ENCODE data around the gene TDRD12. TPM values are rescaled to one million over a fixed set of nuclear protein-coding genes. Genes with fewer than 3 reads are reported as not detected.
"Not testable (repeated sequence)": the region's sequence is repeated elsewhere in the genome, so short reads cannot be mapped to it uniquely, and the experiment has no call there.

TDRD12 gene
- total RNA-seq, 3 donors from 2014 or later (not counting 1 experiment from before 2014, with no cell fraction given), result 0.13 to 0.45 TPM; not detected in 1

DNA sequence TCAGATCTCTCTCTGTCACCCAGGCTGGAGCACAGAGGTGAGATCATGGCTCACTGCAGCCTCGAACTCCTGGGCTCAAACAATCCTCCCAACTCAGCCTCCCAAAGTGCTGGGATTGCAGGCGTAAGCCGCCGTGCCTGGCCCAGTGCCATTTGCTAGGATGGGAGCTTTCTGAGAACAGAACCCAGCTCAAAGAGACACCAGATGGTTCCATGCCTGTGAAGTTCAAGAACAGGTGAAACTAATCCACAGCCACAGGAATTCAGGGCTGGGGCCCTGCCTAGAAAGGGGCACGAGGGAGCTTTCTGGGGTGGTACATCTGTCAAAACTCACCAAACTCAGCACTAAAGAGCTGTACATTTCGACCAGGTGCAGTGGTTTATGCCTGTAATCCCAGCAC lies 145.8 kb downstream of the TDRD12 start:
- H3K4me3 ChIP-seq (ENCODE audit: low read length), result no peak overlapping the region
- no peaks in the 10 kb centered on the region for H3K27me3 ChIP-seq (ENCODE audit: control insufficient read depth, insufficient read depth, low read length)
- intact Hi-C loops (cut with micrococcal nuclease), result no loop called here
- TF ChIP-seq, protein P1, sequence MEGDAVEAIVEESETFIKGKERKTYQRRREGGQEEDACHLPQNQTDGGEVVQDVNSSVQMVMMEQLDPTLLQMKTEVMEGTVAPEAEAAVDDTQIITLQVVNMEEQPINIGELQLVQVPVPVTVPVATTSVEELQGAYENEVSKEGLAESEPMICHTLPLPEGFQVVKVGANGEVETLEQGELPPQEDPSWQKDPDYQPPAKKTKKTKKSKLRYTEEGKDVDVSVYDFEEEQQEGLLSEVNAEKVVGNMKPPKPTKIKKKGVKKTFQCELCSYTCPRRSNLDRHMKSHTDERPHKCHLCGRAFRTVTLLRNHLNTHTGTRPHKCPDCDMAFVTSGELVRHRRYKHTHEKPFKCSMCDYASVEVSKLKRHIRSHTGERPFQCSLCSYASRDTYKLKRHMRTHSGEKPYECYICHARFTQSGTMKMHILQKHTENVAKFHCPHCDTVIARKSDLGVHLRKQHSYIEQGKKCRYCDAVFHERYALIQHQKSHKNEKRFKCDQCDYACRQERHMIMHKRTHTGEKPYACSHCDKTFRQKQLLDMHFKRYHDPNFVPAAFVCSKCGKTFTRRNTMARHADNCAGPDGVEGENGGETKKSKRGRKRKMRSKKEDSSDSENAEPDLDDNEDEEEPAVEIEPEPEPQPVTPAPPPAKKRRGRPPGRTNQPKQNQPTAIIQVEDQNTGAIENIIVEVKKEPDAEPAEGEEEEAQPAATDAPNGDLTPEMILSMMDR (IDR thresholded peaks at IDR 0.05), result no peak
- Mint-ChIP-seq H3K4me3 (no peak overlapping the region), H3K27ac (no peak overlapping the region), H3K9me3 (no peaks in the 10 kb centered on the region), H3K36me3 (no peaks in the 10 kb centered on the region), H3K27me3 (ENCODE audit: low read depth in 2 of 2) (no peaks in the 10 kb centered on the region), H3K4me1 (no peaks in the 10 kb centered on the region)
- DNase-seq, result no peak
- no peaks in the 10 kb centered on the region for H3K9me3 ChIP-seq (ENCODE audit: control insufficient read depth, insufficient read depth, low read length)
- no peak for ATAC-seq
- no peaks in the 10 kb centered on the region for H3K4me1 ChIP-seq (ENCODE audit: control insufficient read depth, insufficient read depth, low read length)
- H3K27ac ChIP-seq (ENCODE audit: low read length), result no peak overlapping the region
- H3K36me3 ChIP-seq (ENCODE audit: control insufficient read depth, insufficient read depth, low read length), result no peaks in the 10 kb centered on the region
- 84% methylated on average over 6 of the region's 6 CpGs for WGBS (ENCODE audit: insufficient coverage)

DNA sequence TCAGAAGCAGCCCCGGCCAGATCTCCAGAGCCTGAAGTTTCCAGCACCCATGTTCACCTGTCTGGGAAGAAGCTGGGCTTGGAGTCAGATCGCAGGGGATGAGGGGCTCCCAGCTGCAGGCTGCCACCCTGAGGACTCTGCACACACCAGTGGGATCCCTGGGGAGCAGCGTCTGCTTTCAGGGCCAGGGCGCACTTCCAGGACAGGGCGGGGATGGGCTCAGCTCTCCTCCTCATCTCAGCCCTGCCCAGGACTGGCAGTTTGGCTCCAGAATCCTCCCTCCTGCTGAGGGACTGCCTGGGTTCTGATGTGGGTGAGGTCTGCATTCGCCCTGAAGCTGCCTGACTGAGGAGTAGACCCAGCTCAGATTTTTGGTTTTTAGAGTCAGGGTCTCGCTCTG lies 146.5 kb downstream of the TDRD12 start:
- Mint-ChIP-seq H3K36me3 (no peaks in the 10 kb centered on the region), H3K4me1 (no peaks in the 10 kb centered on the region), H3K9me3 (no peaks in the 10 kb centered on the region), H3K27ac (no peak overlapping the region), H3K4me3 (no peak overlapping the region), H3K27me3 (ENCODE audit: low read depth in 2 of 2) (no peaks in the 10 kb centered on the region)
- TF ChIP-seq, protein P1 (IDR thresholded peaks at IDR 0.05), result no peak
- 83% methylated on average over 7 of the region's 7 CpGs for WGBS (ENCODE audit: insufficient coverage)
- no peaks in the 10 kb centered on the region for H3K36me3 ChIP-seq (ENCODE audit: control insufficient read depth, insufficient read depth, low read length)
- no peaks in the 10 kb centered on the region for H3K27me3 ChIP-seq (ENCODE audit: control insufficient read depth, insufficient read depth, low read length)
- H3K27ac ChIP-seq (ENCODE audit: low read length), result no peak overlapping the region
- no peak for ATAC-seq
- no peaks in the 10 kb centered on the region for H3K4me1 ChIP-seq (ENCODE audit: control insufficient read depth, insufficient read depth, low read length)
- DNase-seq, result no peak
- intact Hi-C loops (cut with micrococcal nuclease), result no loop called here
- no peaks in the 10 kb centered on the region for H3K9me3 ChIP-seq (ENCODE audit: control insufficient read depth, insufficient read depth, low read length)
- no peak overlapping the region for H3K4me3 ChIP-seq (ENCODE audit: low read length)

GRCh38 chr19:32866564-32867265 lies 147.1 kb downstream of the TDRD12 start:
- intact Hi-C loops (cut with micrococcal nuclease), result no loop called here
- 89% methylated on average over 12 of the region's 12 CpGs for WGBS (ENCODE audit: insufficient coverage)
- no peak for DNase-seq
- Histone ChIP-seq H3K9me3 (ENCODE audit: control insufficient read depth, insufficient read depth, low read length) (no peaks in the 10 kb centered on the region), H3K27ac (ENCODE audit: low read length) (no peak overlapping the region), H3K4me1 (ENCODE audit: control insufficient read depth, insufficient read depth, low read length) (no peaks in the 10 kb centered on the region), H3K4me3 (ENCODE audit: low read length) (no peak overlapping the region), H3K36me3 (ENCODE audit: control insufficient read depth, insufficient read depth, low read length) (no peaks in the 10 kb centered on the region), H3K27me3 (ENCODE audit: control insufficient read depth, insufficient read depth, low read length) (no peaks in the 10 kb centered on the region)
- Mint-ChIP-seq H3K9me3 (no peaks in the 10 kb centered on the region), H3K27ac (no peak overlapping the region), H3K36me3 (no peaks in the 10 kb centered on the region), H3K27me3 (ENCODE audit: low read depth in 2 of 2) (no peaks in the 10 kb centered on the region), H3K4me1 (no peaks in the 10 kb centered on the region), H3K4me3 (no peak overlapping the region)
- TF ChIP-seq, protein P1 (IDR thresholded peaks at IDR 0.05), result no peak
- ATAC-seq, result no peak

- H3K27ac Mint-ChIP-seq; H3K4me3 Mint-ChIP-seq; H3K27me3 ChIP-seq (ENCODE audit: control insufficient read depth, insufficient read depth, low read length); intact Hi-C loops (cut with micrococcal nuclease); H3K4me3 ChIP-seq (ENCODE audit: low read length); ATAC-seq; H3K4me1 ChIP-seq (ENCODE audit: control insufficient read depth, insufficient read depth, low read length); H3K27ac ChIP-seq (ENCODE audit: low read length); H3K27me3 Mint-ChIP-seq (ENCODE audit: low read depth in 2 of 2); DNase-seq; H3K9me3 Mint-ChIP-seq; H3K36me3 ChIP-seq (ENCODE audit: control insufficient read depth, insufficient read depth, low read length); H3K36me3 Mint-ChIP-seq; H3K9me3 ChIP-seq (ENCODE audit: control insufficient read depth, insufficient read depth, low read length); H3K4me1 Mint-ChIP-seq: not testable (repeated sequence)
- WGBS (ENCODE audit: insufficient coverage), result 95% methylated on average over 9 of the region's 9 CpGs
Observed at GRCh38 chr19:32867436-32867835, 147.9 kb downstream of the TDRD12 start.
